Astrocyte of the spinal cord (primary cell): ENCODE data around the gene RGL1.

ENCODE experiments used
- DNase-seq: peaks from one replicate; pipeline ENCODE4 v3.0.0; 2011; ENCODE audit warnings: low read depth, low spot score
- H3K4me3 ChIP-seq: 2 replicates; pipeline ENCODE4 v1.5.1; 2011; ENCODE audit warnings: low read depth, mild to moderate bottlenecking, low read length, moderate library complexity
- CTCF ChIP-seq: IDR thresholded peaks from 2 replicates; pipeline ENCODE4 v1.5.1; 2012; ENCODE audit warnings: low read depth, mild to moderate bottlenecking, low read length, inconsistent platforms
- in situ Hi-C: cut with HindIII; loops from 2 replicates; pipeline ENCODE4 v1.10.0; 2017; ENCODE audit warnings: low sequenced_read_pairs

RGL1 gene

GRCh38 chr1:183912265-183912886 is 107.5 kb downstream of the RGL1 start:
- H3K4me3 ChIP-seq: no peak overlapping the region
- no peak for TF ChIP-seq CTCF
- in situ Hi-C loops: no loop called here

GRCh38 chr1:183913567-183913993 is 108.7 kb downstream of the RGL1 start:
- no peak for TF ChIP-seq CTCF
- no peak overlapping the region for H3K4me3 ChIP-seq
- in situ Hi-C loops: no loop called here
- DNase-seq: no peak

More at GRCh38 chr1:183912265-183912886, 107.5 kb downstream of the RGL1 start:
- no peak for DNase-seq

GRCh38 chr1:183914276-183914675 is 109.4 kb downstream of the RGL1 start:
- in situ Hi-C loops: no loop called here
- no peak for DNase-seq
- H3K4me3 ChIP-seq: no peak overlapping the region
- no peak for TF ChIP-seq CTCF

GRCh38 chr1:183914891-183915290 is 110.0 kb downstream of the RGL1 start:
- no peak for TF ChIP-seq CTCF
- no peak for DNase-seq
- in situ Hi-C loops: no loop called here
- no peak overlapping the region for H3K4me3 ChIP-seq

- in situ Hi-C loops: no loop called here
- peak overlapping the region; percentile 2 for H3K4me3 ChIP-seq
- TF ChIP-seq CTCF: peak; percentile 68
- DNase-seq: peak; percentile 97
Observed at GRCh38 chr1:183915625-183916510, 110.9 kb downstream of the RGL1 start.

- H3K4me3 ChIP-seq: no peak overlapping the region
- no peak for DNase-seq
- in situ Hi-C loops: no loop called here
- no peak for TF ChIP-seq CTCF
Observed at GRCh38 chr1:183916574-183916973, 111.7 kb downstream of the RGL1 start.
